IMR-90 (cell line): Measurements from ENCODE around the gene ASF1A. TPM values are rescaled to one million over a fixed set of nuclear protein-coding genes. Genes with fewer than 3 reads are reported as not detected.
"Not testable (repeated sequence)": the region's sequence is repeated elsewhere in the genome, so short reads cannot be mapped to it uniquely, and the experiment has no call there.

Source experiments
- ATAC-seq: fragments of 200-7000 bp; cut with Tn5 transposase; 2 replicates; pipeline ENCODE4 v1.9.1; 2020; ENCODE audit warnings: low read depth, mild to moderate bottlenecking, moderate library complexity
- BruUV-seq: library from RNA; stranded (reverse); fragments of 400-500 nt; replicated peaks from 2 replicates; lab custom pipeline; 2021; lab: Mats Ljungman, UMichigan
- CTCF ChIA-PET: fragments of 300-600 bp; formaldehyde crosslinking; extraction: SDS; loops from one replicate; lab custom pipeline; 2021; ENCODE audit warnings: antibody characterized with exemption; lab: Yijun Ruan, JAX
- POLR2A ChIA-PET: fragments of 300-600 bp; sonication (Branson Sonifier 250); formaldehyde crosslinking; loops from one replicate; lab custom pipeline; 2022; ENCODE audit warnings: antibody characterized with exemption; ENCODE audit not compliant: unreplicated experiment; lab: Charles Lee
- DNase-seq: peaks from one replicate; pipeline ENCODE4 v3.0.0; 2013
- H2AFZ ChIP-seq: replicated peaks from 2 replicates; pipeline ENCODE3; 2013; ENCODE audit warnings: low read length, mild to moderate bottlenecking; ENCODE audit not compliant: poor library complexity
- H2AK5ac ChIP-seq: 2 replicates; pipeline ENCODE4 v1.6.1; 2013; ENCODE audit warnings: low read depth, low read length, inconsistent platforms
- H2AK9ac ChIP-seq: replicated peaks from 2 replicates; pipeline ENCODE3; 2013; ENCODE audit warnings: mild to moderate bottlenecking, low read depth, low read length, moderate library complexity; ENCODE audit not compliant: poor library complexity
- H2BK120ac ChIP-seq: 2 replicates; pipeline ENCODE4 v1.6.1; 2013; ENCODE audit warnings: low read depth, low read length, inconsistent platforms
- H2BK15ac ChIP-seq: 3 replicates; pipeline ENCODE4 v1.6.1; 2013; ENCODE audit warnings: low read depth, low read length, inconsistent platforms
- H2BK20ac ChIP-seq: 2 replicates; pipeline ENCODE4 v1.6.1; 2013; ENCODE audit warnings: low read depth, mild to moderate bottlenecking, inconsistent platforms, low read length, moderate library complexity
- H2BK5ac ChIP-seq: 2 replicates; pipeline ENCODE4 v1.6.1; 2013; ENCODE audit warnings: mild to moderate bottlenecking, low read depth, low read length, inconsistent platforms; ENCODE audit not compliant: poor library complexity, severe bottlenecking
- H3K14ac ChIP-seq: replicated peaks from 2 replicates; pipeline ENCODE4 v1.6.1; 2013; ENCODE audit warnings: low read depth, low read length, inconsistent platforms
- H3K18ac ChIP-seq: 2 replicates; pipeline ENCODE4 v1.6.1; 2013; ENCODE audit warnings: low read depth, low read length, control low read depth
- H3K23ac ChIP-seq: 2 replicates; pipeline ENCODE4 v1.6.1; 2013; ENCODE audit warnings: low read depth, low read length, inconsistent platforms
- H3K27ac ChIP-seq: 2 replicates; pipeline ENCODE4 v1.5.1; 2013; ENCODE audit warnings: mild to moderate bottlenecking, control low read depth, low read length; ENCODE audit not compliant: insufficient read depth
- H3K27me3 ChIP-seq: 2 replicates; pipeline ENCODE4 v1.6.1; 2013; ENCODE audit warnings: low read length; ENCODE audit not compliant: control insufficient read depth, insufficient read depth
- H3K36me3 ChIP-seq: 2 replicates; pipeline ENCODE4 v1.6.1; 2013; ENCODE audit warnings: low read length, mixed read lengths; ENCODE audit not compliant: control insufficient read depth, insufficient read depth
- H3K4ac ChIP-seq: 2 replicates; pipeline ENCODE4 v1.6.1; 2013; ENCODE audit warnings: low read depth, low read length, inconsistent platforms
- H3K4me1 ChIP-seq: 2 replicates; pipeline ENCODE4 v1.6.1; 2013; ENCODE audit warnings: low read length, mixed read lengths; ENCODE audit not compliant: control insufficient read depth, insufficient read depth
- H3K4me2 ChIP-seq: 2 replicates; pipeline ENCODE4 v1.6.1; 2013; ENCODE audit warnings: low read depth, mild to moderate bottlenecking, control low read depth, low read length, moderate library complexity
- H3K4me3 ChIP-seq: 2 replicates; pipeline ENCODE4 v1.5.1; 2013; ENCODE audit warnings: low read depth, mild to moderate bottlenecking, control low read depth, low read length, moderate library complexity; ENCODE audit not compliant: insufficient read depth
- H3K56ac ChIP-seq: 2 replicates; pipeline ENCODE4 v1.6.1; 2013; ENCODE audit warnings: low read length, inconsistent platforms; ENCODE audit not compliant: insufficient read depth; ENCODE audit errors: extremely low read depth
- H3K79me1 ChIP-seq, 2 experiments: 2 replicates each; pipeline ENCODE4 v1.6.1; 2013; ENCODE audit warnings: low read length in 2 of 2, inconsistent platforms in 1 of 2, low read depth in 1 of 2
- H3K9ac ChIP-seq: 2 replicates; pipeline ENCODE4 v1.6.1; 2013; ENCODE audit warnings: low read depth, low read length, control low read depth
- H3K9me1 ChIP-seq: 2 replicates; pipeline ENCODE4 v1.6.1; 2013; ENCODE audit warnings: low read length, inconsistent platforms; ENCODE audit not compliant: insufficient read depth
- H3K9me3 ChIP-seq: 2 replicates; pipeline ENCODE4 v1.6.1; 2013; ENCODE audit warnings: low read length; ENCODE audit not compliant: control insufficient read depth, insufficient read depth
- H4K20me1 ChIP-seq: 2 replicates; pipeline ENCODE4 v1.6.1; 2013; ENCODE audit warnings: low read length, inconsistent platforms; ENCODE audit not compliant: insufficient read depth
- H4K5ac ChIP-seq: 2 replicates; pipeline ENCODE4 v1.6.1; 2013; ENCODE audit warnings: mild to moderate bottlenecking, low read depth, low read length, control low read depth
- H4K8ac ChIP-seq, 2 experiments: 2 replicates each; pipeline ENCODE4 v1.6.1; 2013; ENCODE audit warnings: low read depth in 2 of 2, low read length in 2 of 2, control low read depth in 1 of 2, inconsistent platforms in 1 of 2
- H4K91ac ChIP-seq: 2 replicates; pipeline ENCODE4 v1.6.1; 2013; ENCODE audit warnings: low read depth, low read length, inconsistent platforms; ENCODE audit not compliant: insufficient read depth
- WGBS, 2 experiments: methylation state at CpG; one replicate each; pipeline versions ENCODE4 v1.1.5 to v1.1.7; 2013; ENCODE audit warnings: missing lambda C conversion rate in 2 of 2; ENCODE audit not compliant: insufficient read length in 1 of 2; ENCODE audit errors: extremely low coverage in 2 of 2; 5-methylcytosine and 5-hydroxymethylcytosine counted together
- dilution Hi-C: fragments of 300-500 bp; cut with HindIII; formaldehyde crosslinking; loops from one replicate; pipeline ENCODE4 v1.14.3; 2018; ENCODE audit warnings: low sequenced_read_pairs; ENCODE audit not compliant: unreplicated experiment
- in situ Hi-C: fragments of 300-500 bp; cut with MboI; formaldehyde crosslinking; loops from 3 replicates; pipeline ENCODE4 v1.14.3; 2019; ENCODE audit warnings: low sequenced_read_pairs, inconsistent platforms, mixed read lengths
- intact Hi-C: fragments of 100-400 bp; cut with micrococcal nuclease; formaldehyde crosslinking; loops from 2 replicates; pipeline ENCODE4 v1.10.0; 2022
- polyA plus RNA-seq, 3 experiments: library from polyadenylated mRNA; depleted of rRNA; stranded (reverse); fragments of >200 nt; gene quantifications; 2 replicates each; pipeline ENCODE4 v1.2.3, GENCODE V29; 2012; ENCODE audit warnings: low replicate concordance in 1 of 3
- total RNA-seq: library from RNA; depleted of rRNA; stranded (reverse); fragments of >200 nt; gene quantifications from 2 replicates; pipeline ENCODE4 v1.2.3, GENCODE V29; 2012

The ASF1A gene
- total and polyA plus RNA-seq, 2 of the 4 experiments (the other 2 are of a cell fraction), result 10.1 to 11.1 TPM

DNA sequence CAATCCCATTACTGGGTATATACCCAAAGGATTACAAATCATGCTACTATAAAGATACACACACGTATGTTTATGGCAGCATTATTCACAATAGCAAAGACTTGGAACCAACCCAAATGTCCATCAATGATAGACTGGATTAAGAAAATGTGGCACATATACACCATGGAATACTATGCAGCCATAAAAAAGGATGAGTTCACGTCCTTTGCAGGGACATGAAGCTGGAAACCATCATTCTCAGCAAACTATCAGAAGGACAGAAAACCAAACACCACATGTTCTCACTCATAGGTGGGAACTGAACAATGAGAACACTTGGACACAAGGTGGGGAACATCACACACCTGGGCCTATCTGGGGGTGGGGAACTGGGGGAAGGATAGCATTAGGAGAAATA, 25.1 kb upstream of the ASF1A start:
- ATAC-seq, H3K9me1 ChIP-seq, CTCF ChIA-PET, H3K9me3 ChIP-seq, H3K9ac ChIP-seq, H2AK9ac ChIP-seq, H3K4me1 ChIP-seq, DNase-seq, H3K23ac ChIP-seq, H3K4me2 ChIP-seq, H3K56ac ChIP-seq, BruUV-seq, H2BK15ac ChIP-seq, H3K4ac ChIP-seq, H2AK5ac ChIP-seq, H3K4me3 ChIP-seq, H2AFZ ChIP-seq, H3K36me3 ChIP-seq, POLR2A ChIA-PET, H3K27ac ChIP-seq, H3K18ac ChIP-seq, dilution Hi-C loops, intact Hi-C loops, H2BK5ac ChIP-seq, H2BK20ac ChIP-seq, H2BK120ac ChIP-seq, H3K14ac ChIP-seq, H4K91ac ChIP-seq, H4K8ac ChIP-seq, H4K20me1 ChIP-seq, H3K27me3 ChIP-seq, H4K5ac ChIP-seq, in situ Hi-C loops: not testable (repeated sequence)
- WGBS, 2 experiments, result no CpG with 5 or more reads among the region's 2 CpGs
- peaks cover 17 to 20% of the 10 kb centered on the region in 2 experiments; a peak in 3 of 4 replicates for H3K79me1 ChIP-seq
